Measurements from ENCODE around the gene DPP6. TPM values are rescaled to one million over a fixed set of nuclear protein-coding genes. Genes with fewer than 3 reads are reported as not detected.

The DPP6 gene
- total RNA-seq, 1 experiment from 2014 or later: not detected

DNA sequence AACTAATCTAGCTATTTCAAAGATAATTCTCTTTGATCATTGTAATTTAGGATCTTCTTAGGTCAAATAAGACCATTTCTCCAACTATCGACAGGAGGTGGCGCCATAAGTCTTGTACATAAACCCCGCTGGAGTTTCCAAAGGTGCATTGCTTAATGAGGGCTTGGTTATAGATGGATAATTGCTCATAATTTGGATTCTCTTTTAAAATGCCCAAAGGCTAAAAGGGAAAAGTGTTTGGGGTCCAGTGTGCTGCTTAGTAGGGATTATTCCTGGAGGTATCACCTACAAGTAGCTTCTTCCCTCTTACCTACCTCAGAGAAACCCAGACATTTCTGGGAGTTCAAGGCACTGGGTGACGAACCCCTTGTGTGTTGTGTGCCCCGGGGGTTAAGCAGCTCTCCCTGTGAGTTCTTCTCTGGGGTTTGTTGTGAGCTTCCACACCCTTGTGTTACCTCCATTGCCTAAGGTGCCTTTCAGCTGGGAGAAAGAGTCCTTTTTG lies 875.5 kb downstream of the DPP6 start:
- Histone ChIP-seq H3K9me2 (ENCODE audit: insufficient read depth) (no peaks in the 10 kb centered on the region), H3K27ac (peak overlapping the region; percentile 20; the same call in 1 of the 2 replicates), H3K79me2 (ENCODE audit: low read depth) (no peaks in the 10 kb centered on the region), H3K4me1 (replicated peaks; ENCODE audit: insufficient read depth) (peaks cover 7% of the 10 kb centered on the region; the same call in 1 of the 2 replicates), H3K36me3 (ENCODE audit: low read depth) (no peaks in the 10 kb centered on the region), H2AFZ (peak overlapping the region; percentile 92), H3K27me3 (ENCODE audit: insufficient read depth, low read depth) (peaks cover 31% of the 10 kb centered on the region), H3K9me3 (ENCODE audit: insufficient read depth, low read depth) (no peaks in the 10 kb centered on the region; the same call in 1 of the 2 replicates), H4K20me1 (ENCODE audit: insufficient read depth) (no peaks in the 10 kb centered on the region), H3F3A (ENCODE audit: insufficient read depth, low read depth) (peaks cover 12% of the 10 kb centered on the region; the same call in 1 of the 2 replicates), H3K4me3 (peak overlapping the region; percentile 63), H3K4me2 (peak overlapping the region; percentile 90)
- CTCF ChIA-PET: interaction anchor here (0.9 to 1.6 kb wide), 5 partner anchors 12 to 839 kb away, joined by 3 to 5 read pairs (median 4); no protein-coding TSS in a partner anchor
- intact Hi-C loops (cut with micrococcal nuclease; ENCODE audit: unreplicated experiment): loop anchor here (1.0 to 5.0 kb wide), 7 partner anchors 145 to 841 kb away; partner anchors contain the start of genes HTR5A and RBM33
- peak; percentile 68 to 79 for DNase-seq
- POLR2A ChIA-PET (ENCODE audit: unreplicated experiment): no interaction called here
- TF ChIP-seq CTCF (conservative IDR thresholded peaks at IDR 0.05): peak; percentile 96
- TF ChIP-seq EZH2 (IDR thresholded peaks at IDR 0.05; ENCODE audit: low read depth): no peak
- no TSS peak for BruUV-seq (replicated peaks)

DNA sequence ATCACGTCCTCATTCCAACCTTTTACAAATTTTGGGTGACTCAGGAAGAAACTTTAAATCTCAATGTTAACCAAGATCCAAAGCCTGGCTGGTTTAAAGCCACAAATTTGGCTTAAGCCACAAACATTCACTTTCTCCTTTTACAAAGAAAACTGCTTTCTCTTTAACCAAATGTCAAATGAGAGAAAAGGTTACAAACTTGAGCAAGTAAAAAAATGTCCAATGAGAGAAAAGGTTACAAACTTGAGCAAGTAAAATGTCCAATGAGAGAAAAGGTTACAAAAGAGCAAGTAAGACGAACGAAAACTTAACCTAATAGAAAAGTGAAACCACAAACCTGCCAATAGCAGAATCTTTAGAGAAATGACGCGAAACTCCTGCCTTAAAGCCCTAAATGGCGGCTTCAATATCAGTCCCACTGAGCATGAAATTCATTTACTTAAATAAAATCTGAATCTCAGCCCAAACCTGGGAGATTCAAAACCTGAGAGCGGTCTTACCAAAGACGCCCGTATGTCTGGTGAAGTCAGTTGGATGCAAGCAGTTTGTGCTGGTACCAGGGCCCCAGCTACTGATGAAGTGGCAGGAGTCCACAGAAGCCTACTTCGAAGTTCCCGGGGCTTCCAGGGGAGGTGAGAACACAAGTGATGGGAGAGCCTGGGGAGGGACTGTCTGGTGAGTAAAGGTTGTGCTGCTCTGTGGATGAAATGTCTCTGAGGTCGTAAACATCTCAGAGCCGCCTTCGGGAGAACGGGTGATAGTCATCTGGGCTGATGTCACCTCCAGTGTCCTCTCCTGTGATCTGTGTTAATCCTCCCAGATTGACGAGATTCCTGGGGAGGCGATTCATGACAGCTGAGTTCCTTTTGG lies 876.2 kb downstream of the DPP6 start:
- H3K27ac ChIP-seq: peak overlapping the region; percentile 36
- peaks cover 7% of the 10 kb centered on the region; the same call in 1 of the 2 replicates for H3K4me1 ChIP-seq (replicated peaks; ENCODE audit: insufficient read depth)
- CTCF ChIA-PET: interaction anchor here (0.6 to 1.6 kb wide), 4 partner anchors 56 to 838 kb away, joined by 3 to 5 read pairs (median 4); partner anchors contain the start of gene INSIG1
- H3K9me3 ChIP-seq (ENCODE audit: insufficient read depth, low read depth): peaks cover 6% of the 10 kb centered on the region; the same call in 1 of the 2 replicates
- H3K4me3 ChIP-seq: peak overlapping the region; percentile 63
- POLR2A ChIA-PET (ENCODE audit: unreplicated experiment): interaction anchor here (0.5 kb wide), 1 partner anchor 75 kb away, joined by 3 read pairs; no protein-coding TSS in a partner anchor
- intact Hi-C loops (cut with micrococcal nuclease; ENCODE audit: unreplicated experiment): loop anchor here (2.0 to 5.0 kb wide), 4 partner anchors 144 to 810 kb away; partner anchors contain the start of genes HTR5A and RBM33
- H4K20me1 ChIP-seq (ENCODE audit: insufficient read depth): no peaks in the 10 kb centered on the region
- peak overlapping the region; percentile 90 for H3K4me2 ChIP-seq
- no peaks in the 10 kb centered on the region for H3K79me2 ChIP-seq (ENCODE audit: low read depth)
- TF ChIP-seq EZH2 (IDR thresholded peaks at IDR 0.05; ENCODE audit: low read depth) (no peak), CTCF (conservative IDR thresholded peaks at IDR 0.05) (no peak)
- H3K27me3 ChIP-seq (ENCODE audit: insufficient read depth, low read depth): peaks cover 24% of the 10 kb centered on the region
- H2AFZ ChIP-seq: peak overlapping the region; percentile 92
- peaks cover 12% of the 10 kb centered on the region; the same call in 1 of the 2 replicates for H3F3A ChIP-seq (ENCODE audit: insufficient read depth, low read depth)
- no peaks in the 10 kb centered on the region for H3K9me2 ChIP-seq (ENCODE audit: insufficient read depth)
- peak; percentile 50 to 96 for DNase-seq
- H3K36me3 ChIP-seq (ENCODE audit: low read depth): no peaks in the 10 kb centered on the region
- no TSS peak for BruUV-seq (replicated peaks)
